Measurements from ENCODE around the gene PARD3.

Gene PARD3

GRCh38 chr10:34736976-34737771, 77.9 kb downstream of the PARD3 start:
- no peak for DNase-seq

GRCh38 chr10:34734918-34735317, 80.2 kb downstream of the PARD3 start:
- DNase-seq: no peak

- no peak for DNase-seq
Measured at GRCh38 chr10:34732926-34733325, 82.2 kb downstream of the PARD3 start.

GRCh38 chr10:34731885-34732701, 83.0 kb downstream of the PARD3 start:
- DNase-seq: no peak

- no peak for DNase-seq
Measured at GRCh38 chr10:34731213-34731612, 83.9 kb downstream of the PARD3 start.

GRCh38 chr10:34730726-34731125, 84.4 kb downstream of the PARD3 start:
- DNase-seq: no peak

GRCh38 chr10:34729619-34730018, 85.5 kb downstream of the PARD3 start:
- no peak for DNase-seq

GRCh38 chr10:34728361-34728760, 86.7 kb downstream of the PARD3 start:
- DNase-seq: no peak

GRCh38 chr10:34727595-34728033, 87.5 kb downstream of the PARD3 start:
- no peak for DNase-seq

- no peak for DNase-seq
Measured at GRCh38 chr10:34726862-34727261, 88.2 kb downstream of the PARD3 start.

- no peak for DNase-seq
Measured at GRCh38 chr10:34723750-34724149, 91.3 kb downstream of the PARD3 start.

GRCh38 chr10:34722404-34722803, 92.7 kb downstream of the PARD3 start:
- DNase-seq: no peak

- no peak for DNase-seq
Measured at GRCh38 chr10:34721208-34721840, 93.8 kb downstream of the PARD3 start.

GRCh38 chr10:34719746-34720145, 95.3 kb downstream of the PARD3 start:
- DNase-seq: no peak

- DNase-seq: no peak
Measured at GRCh38 chr10:34719328-34719727, 95.8 kb downstream of the PARD3 start.

- DNase-seq: no peak
Measured at GRCh38 chr10:34717429-34717828, 97.7 kb downstream of the PARD3 start.

- DNase-seq: no peak
Measured at GRCh38 chr10:34716958-34717357, 98.1 kb downstream of the PARD3 start.

- no peak for DNase-seq
Measured at GRCh38 chr10:34716234-34716633, 98.9 kb downstream of the PARD3 start.

GRCh38 chr10:34715511-34716187, 99.4 kb downstream of the PARD3 start:
- DNase-seq: no peak

- DNase-seq: no peak
Measured at GRCh38 chr10:34713875-34714274, 101.2 kb downstream of the PARD3 start.

- DNase-seq: no peak
Measured at GRCh38 chr10:34711500-34711899, 103.6 kb downstream of the PARD3 start.

- no peak for DNase-seq
Measured at GRCh38 chr10:34710391-34710751, 104.7 kb downstream of the PARD3 start.

All from activated CD8-positive, alpha-beta memory T cell treated with anti-CD3 and anti-CD28 coated beads for 24 hours (primary cell).